SK-N-SH (cell line): ENCODE data around the gene MX1. TPM values are rescaled to one million over a fixed set of nuclear protein-coding genes. Genes with fewer than 3 reads are reported as not detected.
A peak's percentile ranks its signal among the peaks of the same experiment; 100 is the strongest.

Experiments
- CTCF ChIA-PET: fragments of 300-600, 350-600 bp; formaldehyde crosslinking; extraction: SDS; loops from one replicate; lab custom pipeline; 2021; lab: Yijun Ruan, JAX
- POLR2A ChIA-PET: fragments of 350-600 bp; sonication (Branson Sonifier 250); formaldehyde crosslinking; extraction: SDS; loops from one replicate; lab custom pipeline; 2020; ENCODE audit warnings: antibody characterized with exemption, inconsistent platforms; lab: Yijun Ruan, JAX
- DNase-seq: peaks from one replicate; pipeline ENCODE4 v3.0.0; 2012
- H2AFZ ChIP-seq: fragments of 200-600 bp; sonication (generic); 2 replicates; pipeline ENCODE4 v1.8.1; 2016; ENCODE audit warnings: antibody characterized with exemption, mild to moderate bottlenecking, low read depth
- H3F3A ChIP-seq: fragments of 200-600 bp; sonication (generic); replicated peaks from 2 replicates; pipeline ENCODE3; 2016; ENCODE audit warnings: antibody characterized with exemption, mild to moderate bottlenecking; ENCODE audit not compliant: insufficient read depth
- H3K27ac ChIP-seq, 2 experiments: fragments of 200-500 bp in 1 of 2; fragments of 200-600 bp in 1 of 2; sonication (Bioruptor generic) in 1 of 2; sonication (generic), shearing (Covaris generic) in 1 of 2; 2 replicates each; pipeline versions ENCODE4 v1.5.1 to v1.6.1; 2014 to 2016; ENCODE audit warnings: low read depth in 2 of 2, inconsistent platforms in 1 of 2, low read length in 1 of 2, mild to moderate bottlenecking in 1 of 2, mixed read lengths in 1 of 2
- H3K27me3 ChIP-seq: fragments of 200-600 bp; sonication (generic), shearing (Covaris generic); 2 replicates; pipeline ENCODE4 v1.6.1; 2016; ENCODE audit warnings: mixed run types; ENCODE audit not compliant: insufficient read depth
- H3K36me3 ChIP-seq, 2 experiments: fragments of 200-500 bp in 1 of 2; fragments of 200-600 bp in 1 of 2; sonication (Bioruptor generic) in 1 of 2; sonication (generic) in 1 of 2; replicated peaks in 1 of 2; 2 replicates each; pipeline versions ENCODE3 to v1.5.1; 2014 to 2016; ENCODE audit warnings: low read length in 1 of 2, mild to moderate bottlenecking in 1 of 2; ENCODE audit not compliant: insufficient read depth in 2 of 2, control insufficient read depth in 1 of 2
- H3K4me1 ChIP-seq, 2 experiments: fragments of 200-500 bp in 1 of 2; fragments of 200-600 bp in 1 of 2; sonication (Bioruptor generic) in 1 of 2; sonication (generic), shearing (Covaris generic) in 1 of 2; 2 replicates each; pipeline versions ENCODE4 v1.5.1 to v1.6.1; 2014 to 2016; ENCODE audit warnings: low read depth in 1 of 2, low read length in 1 of 2, mixed run types in 1 of 2; ENCODE audit not compliant: insufficient read depth in 2 of 2, control insufficient read depth in 1 of 2
- H3K4me2 ChIP-seq: fragments of 200-600 bp; sonication (generic), shearing (Covaris generic); 2 replicates; pipeline ENCODE4 v1.6.1; 2017; ENCODE audit warnings: mixed run types
- H3K4me3 ChIP-seq, 2 experiments: fragments of 200-500 bp in 1 of 2; fragments of 200-600 bp in 1 of 2; sonication (Bioruptor generic) in 1 of 2; sonication (generic), shearing (Covaris generic) in 1 of 2; 2 replicates each; pipeline versions ENCODE4 v1.5.1 to v1.8.1; 2014 to 2016; ENCODE audit warnings: low read depth in 2 of 2, inconsistent platforms in 1 of 2, low read length in 1 of 2, mild to moderate bottlenecking in 1 of 2, mixed read lengths in 1 of 2, moderate library complexity in 1 of 2
- H3K79me2 ChIP-seq: fragments of 200-600 bp; sonication (generic); 2 replicates; pipeline ENCODE4 v1.8.1; 2017; ENCODE audit warnings: mild to moderate bottlenecking; ENCODE audit not compliant: insufficient read depth
- H3K9ac ChIP-seq: fragments of 200-600 bp; sonication (generic); 2 replicates; pipeline ENCODE4 v1.6.1; 2017; ENCODE audit warnings: mixed run types
- H3K9me2 ChIP-seq: fragments of 200-600 bp; sonication (generic); 2 replicates; pipeline ENCODE4 v1.6.1; 2017; ENCODE audit warnings: mixed run types
- H3K9me3 ChIP-seq: fragments of 200-600 bp; sonication (generic); 2 replicates; pipeline ENCODE4 v1.6.1; 2017; ENCODE audit warnings: mixed run types, mild to moderate bottlenecking, moderate library complexity
- H4K20me1 ChIP-seq: fragments of 200-600 bp; sonication (generic); 2 replicates; pipeline ENCODE4 v1.6.1; 2017; ENCODE audit warnings: mild to moderate bottlenecking, mixed run types; ENCODE audit not compliant: insufficient read depth
- CHD2 ChIP-seq: fragments of 150-350 bp; IDR thresholded peaks from 2 replicates; pipeline ENCODE4 v1.6.1; 2018; ENCODE audit warnings: low read length; ENCODE audit not compliant: partially characterized antibody
- EZH2phosphoT487 ChIP-seq: fragments of 200-600 bp; sonication (generic); IDR thresholded peaks from 2 replicates; pipeline ENCODE4 v1.6.1; 2017; ENCODE audit warnings: low read depth, mixed run types, mild to moderate bottlenecking, antibody characterized with exemption, moderate library complexity, borderline replicate concordance
- FOSL2 ChIP-seq: IDR thresholded peaks from 2 replicates; pipeline ENCODE4 v1.4.0; 2012; ENCODE audit warnings: low read depth, mild to moderate bottlenecking, moderate library complexity, borderline replicate concordance
- GATA2 ChIP-seq: sonication (generic); formaldehyde crosslinking; IDR thresholded peaks from 2 replicates; pipeline ENCODE4 v1.5.0; 2020; ENCODE audit warnings: mild to moderate bottlenecking, missing genetic modification reagents
- NFIC ChIP-seq: IDR thresholded peaks from 2 replicates; pipeline ENCODE4 v1.4.0; 2012; ENCODE audit warnings: borderline replicate concordance
- NRF1 ChIP-seq: IDR thresholded peaks from 2 replicates; pipeline ENCODE4 v1.6.1; 2012; ENCODE audit warnings: low read depth, mild to moderate bottlenecking, low read length
- REST ChIP-seq: IDR thresholded peaks from 2 replicates; pipeline ENCODE4 v1.6.1; 2012; ENCODE audit warnings: mild to moderate bottlenecking, low read depth, low read length, moderate library complexity
- RXRA ChIP-seq: IDR thresholded peaks from 2 replicates; pipeline ENCODE4 v1.4.0; 2012; ENCODE audit warnings: low read depth, mild to moderate bottlenecking, borderline replicate concordance
- SIN3A ChIP-seq: IDR thresholded peaks from 2 replicates; pipeline ENCODE4 v1.6.1; 2012; ENCODE audit warnings: low read depth, mild to moderate bottlenecking, low read length, moderate library complexity, borderline replicate concordance
- TCF12 ChIP-seq: IDR thresholded peaks from 2 replicates; pipeline ENCODE4 v1.4.0; 2012
- TEAD4 ChIP-seq: IDR thresholded peaks from 2 replicates; pipeline ENCODE4 v1.4.0; 2012; ENCODE audit warnings: mild to moderate bottlenecking, borderline replicate concordance; ENCODE audit not compliant: insufficient read depth
- USF1 ChIP-seq: IDR thresholded peaks from 2 replicates; pipeline ENCODE4 v1.4.0; 2012; ENCODE audit warnings: low read depth, borderline replicate concordance
- WGBS: methylation state at CpG from one replicate; pipeline ENCODE4 v1.1.6; 2017; ENCODE audit warnings: low lambda C conversion rate; 5-methylcytosine and 5-hydroxymethylcytosine counted together
- polyA plus RNA-seq, 3 experiments: library from polyadenylated mRNA; depleted of rRNA; stranded (reverse); fragments of >200 nt; gene quantifications; 2 replicates each; pipeline ENCODE4 v1.2.3, GENCODE V29; 2012
- TF ChIP-seq, protein P1 (sequence below): IDR thresholded peaks from 2 replicates; pipeline ENCODE4; 2012
- TF ChIP-seq, protein P2 (sequence below): IDR thresholded peaks from 2 replicates; pipeline ENCODE4 v1.4.0; 2012; ENCODE audit warnings: low read depth, borderline replicate concordance
- TF ChIP-seq, protein P3 (sequence below): fragments of 200-600 bp; sonication (generic); IDR thresholded peaks from 2 replicates; pipeline ENCODE4 v1.6.1; 2017; ENCODE audit warnings: antibody characterized with exemption, mild to moderate bottlenecking, moderate library complexity

The MX1 gene
- polyA plus RNA-seq, 1 of the 3 experiments (the other 2 are of a cell fraction), result 1.9 TPM

DNA sequence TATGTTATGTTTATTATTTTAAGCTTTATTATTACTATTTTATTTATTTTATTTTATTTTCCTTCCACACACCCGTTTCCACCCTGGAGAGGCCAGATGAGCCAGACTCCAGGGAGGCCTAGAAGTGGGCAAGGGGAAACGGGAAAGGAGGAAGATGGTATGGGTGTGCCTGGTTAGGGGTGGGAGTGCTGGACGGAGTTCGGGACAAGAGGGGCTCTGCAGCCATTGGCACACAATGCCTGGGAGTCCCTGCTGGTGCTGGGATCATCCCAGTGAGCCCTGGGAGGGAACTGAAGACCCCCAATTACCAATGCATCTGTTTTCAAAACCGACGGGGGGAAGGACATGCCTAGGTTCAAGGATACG, 468 bp upstream of the MX1 start (continued):
- TF ChIP-seq REST (no peak), SIN3A (no peak), GATA2 (CRISPR knock-in tag) (no peak)
- TF ChIP-seq, protein P1, sequence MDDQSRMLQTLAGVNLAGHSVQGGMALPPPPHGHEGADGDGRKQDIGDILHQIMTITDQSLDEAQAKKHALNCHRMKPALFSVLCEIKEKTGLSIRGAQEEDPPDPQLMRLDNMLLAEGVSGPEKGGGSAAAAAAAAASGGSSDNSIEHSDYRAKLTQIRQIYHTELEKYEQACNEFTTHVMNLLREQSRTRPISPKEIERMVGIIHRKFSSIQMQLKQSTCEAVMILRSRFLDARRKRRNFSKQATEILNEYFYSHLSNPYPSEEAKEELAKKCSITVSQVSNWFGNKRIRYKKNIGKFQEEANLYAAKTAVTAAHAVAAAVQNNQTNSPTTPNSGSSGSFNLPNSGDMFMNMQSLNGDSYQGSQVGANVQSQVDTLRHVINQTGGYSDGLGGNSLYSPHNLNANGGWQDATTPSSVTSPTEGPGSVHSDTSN, result no peak

DNA sequence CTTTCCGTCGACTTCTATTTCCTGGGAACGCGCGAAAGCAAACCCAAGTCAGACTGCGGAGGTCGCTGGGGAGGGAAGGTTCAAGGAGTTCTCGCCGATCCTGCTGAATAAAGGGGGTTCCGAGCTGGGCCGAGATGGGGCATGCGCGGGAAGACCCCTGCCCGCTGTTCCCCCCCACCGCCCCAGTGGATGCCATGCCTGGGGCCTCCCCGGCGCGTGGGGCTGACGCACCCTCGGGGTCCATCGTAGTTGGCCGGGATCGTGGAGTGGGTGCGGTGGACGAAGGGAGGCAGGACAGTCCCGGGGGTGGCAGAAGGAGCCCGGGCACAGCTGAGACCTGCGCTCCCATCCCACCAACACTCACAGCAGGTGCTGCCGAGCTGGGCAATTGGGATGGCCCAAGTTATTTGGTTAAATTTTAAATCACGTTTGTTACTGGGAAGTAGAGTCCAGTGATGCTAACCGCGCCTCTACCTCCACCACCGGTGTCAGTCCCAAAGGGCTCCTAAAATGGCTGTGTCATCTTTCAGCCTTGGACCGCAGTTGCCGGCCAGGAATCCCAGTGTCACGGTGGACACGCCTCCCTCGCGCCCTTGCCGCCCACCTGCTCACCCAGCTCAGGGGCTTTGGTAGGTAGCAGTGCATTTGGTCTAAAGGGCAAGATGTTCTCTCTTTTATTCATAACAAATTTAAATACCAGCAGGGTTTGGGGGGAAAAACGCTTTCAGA, 801 bp downstream of the MX1 start:
- H3K9me2 ChIP-seq, result no peaks in the 10 kb centered on the region
- DNase-seq, result peak; percentile 32
- no peak overlapping the region for H3K27ac ChIP-seq
- H3K27me3 ChIP-seq, result 0 out of 2 replicates have a peak, but pooled peaks cover 12% of the 10 kb centered on the region
- no peaks in the 10 kb centered on the region for H3K9me3 ChIP-seq
- H3K36me3 ChIP-seq, result no peaks in the 10 kb centered on the region
- CTCF ChIA-PET, result no interaction called here
- peak overlapping the region; percentile 79 for H3K4me2 ChIP-seq
- H3K9ac ChIP-seq, result no peak overlapping the region
- H3K4me1 ChIP-seq, result no peaks in the 10 kb centered on the region
- POLR2A ChIA-PET, result no interaction called here
- peak overlapping the region; percentile 41 to 46; a peak in 1 of 4 replicates for H3K4me3 ChIP-seq
- H4K20me1 ChIP-seq, result no peaks in the 10 kb centered on the region
- no peaks in the 10 kb centered on the region for H3F3A ChIP-seq
- peak overlapping the region; percentile 68; the same call in 1 of the 2 replicates for H2AFZ ChIP-seq
- 55% methylated on average over 21 of the region's 41 CpGs for WGBS
- H3K79me2 ChIP-seq, result no peaks in the 10 kb centered on the region
- TF ChIP-seq EZH2phosphoT487, result no peak
- TF ChIP-seq FOSL2, result no peak
- TF ChIP-seq TCF12, result no peak
- TF ChIP-seq, protein P2, sequence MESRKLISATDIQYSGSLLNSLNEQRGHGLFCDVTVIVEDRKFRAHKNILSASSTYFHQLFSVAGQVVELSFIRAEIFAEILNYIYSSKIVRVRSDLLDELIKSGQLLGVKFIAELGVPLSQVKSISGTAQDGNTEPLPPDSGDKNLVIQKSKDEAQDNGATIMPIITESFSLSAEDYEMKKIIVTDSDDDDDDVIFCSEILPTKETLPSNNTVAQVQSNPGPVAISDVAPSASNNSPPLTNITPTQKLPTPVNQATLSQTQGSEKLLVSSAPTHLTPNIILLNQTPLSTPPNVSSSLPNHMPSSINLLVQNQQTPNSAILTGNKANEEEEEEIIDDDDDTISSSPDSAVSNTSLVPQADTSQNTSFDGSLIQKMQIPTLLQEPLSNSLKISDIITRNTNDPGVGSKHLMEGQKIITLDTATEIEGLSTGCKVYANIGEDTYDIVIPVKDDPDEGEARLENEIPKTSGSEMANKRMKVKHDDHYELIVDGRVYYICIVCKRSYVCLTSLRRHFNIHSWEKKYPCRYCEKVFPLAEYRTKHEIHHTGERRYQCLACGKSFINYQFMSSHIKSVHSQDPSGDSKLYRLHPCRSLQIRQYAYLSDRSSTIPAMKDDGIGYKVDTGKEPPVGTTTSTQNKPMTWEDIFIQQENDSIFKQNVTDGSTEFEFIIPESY, result no peak
- TF ChIP-seq NFIC, result no peak
- TF ChIP-seq RXRA, result no peak
- no peak for TF ChIP-seq SIN3A
- no peak for TF ChIP-seq TEAD4
- TF ChIP-seq NRF1, result no peak
- TF ChIP-seq REST, result no peak
- TF ChIP-seq USF1, result no peak
- TF ChIP-seq CHD2, result no peak
- TF ChIP-seq, protein P3, sequence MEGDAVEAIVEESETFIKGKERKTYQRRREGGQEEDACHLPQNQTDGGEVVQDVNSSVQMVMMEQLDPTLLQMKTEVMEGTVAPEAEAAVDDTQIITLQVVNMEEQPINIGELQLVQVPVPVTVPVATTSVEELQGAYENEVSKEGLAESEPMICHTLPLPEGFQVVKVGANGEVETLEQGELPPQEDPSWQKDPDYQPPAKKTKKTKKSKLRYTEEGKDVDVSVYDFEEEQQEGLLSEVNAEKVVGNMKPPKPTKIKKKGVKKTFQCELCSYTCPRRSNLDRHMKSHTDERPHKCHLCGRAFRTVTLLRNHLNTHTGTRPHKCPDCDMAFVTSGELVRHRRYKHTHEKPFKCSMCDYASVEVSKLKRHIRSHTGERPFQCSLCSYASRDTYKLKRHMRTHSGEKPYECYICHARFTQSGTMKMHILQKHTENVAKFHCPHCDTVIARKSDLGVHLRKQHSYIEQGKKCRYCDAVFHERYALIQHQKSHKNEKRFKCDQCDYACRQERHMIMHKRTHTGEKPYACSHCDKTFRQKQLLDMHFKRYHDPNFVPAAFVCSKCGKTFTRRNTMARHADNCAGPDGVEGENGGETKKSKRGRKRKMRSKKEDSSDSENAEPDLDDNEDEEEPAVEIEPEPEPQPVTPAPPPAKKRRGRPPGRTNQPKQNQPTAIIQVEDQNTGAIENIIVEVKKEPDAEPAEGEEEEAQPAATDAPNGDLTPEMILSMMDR, result no peak
